K562 (cell line): ENCODE results near the gene NARF. TPM values are rescaled to one million over a fixed set of nuclear protein-coding genes. Genes with fewer than 3 reads are reported as not detected.
A peak's percentile ranks its signal among the peaks of the same experiment; 100 is the strongest.

Experiments
- CSDE1 ChIP-seq, 2 experiments: fragments of 450-650 bp; IDR thresholded peaks; 2 replicates each; pipeline ENCODE4 v1.6.1; 2016; ENCODE audit warnings: mild to moderate bottlenecking in 1 of 2
- E2F1 ChIP-seq: sonication (generic); formaldehyde crosslinking; IDR thresholded peaks from 2 replicates; pipeline ENCODE4 v1.8.1; 2023; ENCODE audit warnings: mild to moderate bottlenecking, missing genetic modification reagents, moderate library complexity
- FUS ChIP-seq: fragments of 200-400 bp; formaldehyde crosslinking; optimal IDR thresholded peaks from 2 replicates; pipeline ENCODE3; 2017; ENCODE audit warnings: low read depth, low read length
- GABPA ChIP-seq: fragments of 200-800 bp; sonication (Bioruptor generic); conservative IDR thresholded peaks from 2 replicates; pipeline ENCODE4 v1.6.1; 2016; ENCODE audit warnings: low read depth, missing genetic modification characterization, missing compliant biosample characterization
- HIVEP1 ChIP-seq: fragments of 250-450 bp; sonication (Bioruptor Pico); IDR thresholded peaks from 2 replicates; pipeline ENCODE4 v1.4.0; 2020; ENCODE audit warnings: mild to moderate bottlenecking
- POLR3A ChIP-seq: IDR thresholded peaks from 2 replicates; pipeline ENCODE4 v1.6.1; 2011; ENCODE audit warnings: borderline replicate concordance, mild to moderate bottlenecking, moderate library complexity; ENCODE audit not compliant: insufficient read length, insufficient read depth; ENCODE audit errors: extremely low read depth
- RNF2 ChIP-seq: sonication (generic); IDR thresholded peaks from 2 replicates; pipeline ENCODE4 v1.6.1; 2016
- ZBTB40 ChIP-seq, 2 experiments: fragments of 450-650 bp in 1 of 2; sonication (generic) in 1 of 2; formaldehyde crosslinking in 1 of 2; IDR thresholded peaks; 2 replicates each; pipeline versions ENCODE4 v1.7.1 to v1.9.0; 2016 to 2022; ENCODE audit warnings: inconsistent platforms in 1 of 2, mild to moderate bottlenecking in 1 of 2, missing genetic modification reagents in 1 of 2
- ZNF165 ChIP-seq: fragments of 250-450 bp; sonication (Bioruptor Pico); IDR thresholded peaks from 2 replicates; pipeline ENCODE4 v1.4.0; 2020; ENCODE audit warnings: borderline replicate concordance
- ZNF324 ChIP-seq: fragments of 250-450 bp; sonication (Bioruptor Pico); IDR thresholded peaks from 2 replicates; pipeline ENCODE4 v1.4.0; 2020; ENCODE audit warnings: mild to moderate bottlenecking
- ZNF512 ChIP-seq: IDR thresholded peaks from 2 replicates; pipeline ENCODE4 v1.6.1; 2016; ENCODE audit warnings: missing genetic modification characterization, missing compliant biosample characterization
- ZNF740 ChIP-seq, 3 experiments: fragments of 200-800 bp in 1 of 3; sonication (Bioruptor generic) in 1 of 3; sonication (generic) in 1 of 3; formaldehyde crosslinking in 1 of 3; IDR thresholded peaks; 2 replicates each; pipeline versions ENCODE4 v1.6.1 to v1.8.0; 2016 to 2022; ENCODE audit warnings: mild to moderate bottlenecking in 2 of 3, missing compliant biosample characterization in 2 of 3, missing genetic modification characterization in 2 of 3, missing genetic modification reagents in 1 of 3
- polyA plus RNA-seq, 8 experiments: library from polyadenylated mRNA; depleted of rRNA in 4 of 8; stranded (reverse) in 5 of 8; unstranded in 3 of 8; fragments of >200 nt; fragmentation: Nextera tagmentation in 2 of 8; fragmentation: Illumina TruSeq in 1 of 8; extraction: Ambion mirVana in 2 of 8; extraction: Trizol in 1 of 8; gene quantifications; 2 replicates each; pipeline versions ENCODE4 v1.2.1 to v1.2.3, GENCODE V29; 2011 to 2014; ENCODE audit warnings: inconsistent platforms in 1 of 8, missing spikeins in 1 of 8
- total RNA-seq, 7 experiments: library from RNA; depleted of rRNA in 6 of 7; stranded (reverse); fragments of >200 nt in 6 of 7; fragmentation: Illumina TruSeq in 2 of 7; extraction: Trizol in 2 of 7; gene quantifications; 2 replicates each; pipeline versions ENCODE4 v1.2.1 to v1.2.3, GENCODE V29; 2011 to 2021; ENCODE audit warnings: low replicate concordance in 1 of 7

NARF gene
- total and polyA plus RNA-seq, 9 of the 15 experiments (the other 6 are each of a cell fraction or from before 2014, with no cell fraction given) = 60.4 to 423 (median 132) TPM

- TF ChIP-seq GABPA (peak; percentile 94), RNF2 (no peak; the same call in 1 of the 2 replicates), FUS (no peak), ZNF512 (tag) (no peak), CSDE1 (IDR thresholded peaks at IDR 0.05) (no peak), ZNF324 (CRISPR knock-in tag) (no peak), POLR3A (no peak), E2F1 (CRISPR knock-in tag) (peak; percentile 88), ZNF740 (CRISPR knock-in tag; IDR thresholded peaks at IDR 0.05) (no peak; the same call in 1 of the 2 replicates), ZNF740 (tag; IDR thresholded peaks at IDR 0.05) (no peak), HIVEP1 (CRISPR knock-in tag) (no peak), ZBTB40 (IDR thresholded peaks at IDR 0.05) (peak; percentile 84), ZBTB40 (CRISPR knock-in tag; IDR thresholded peaks at IDR 0.05) (no peak), ZNF165 (no peak)
Observed at GRCh38 chr17:82450357-82451106, 8.0 kb upstream of the NARF start, which contains the start of gene CYBC1 (continued).
